Esophagus mucosa (tissue), 1 donor: ENCODE data around the gene STK10. TPM values are rescaled to one million over a fixed set of nuclear protein-coding genes. Genes with fewer than 3 reads are reported as not detected.

ENCODE experiments used
- ATAC-seq: fragments of 200-7000 bp; cut with Tn5 transposase; one replicate; pipeline ENCODE4 v1.9.1; 2020
- total RNA-seq: library from RNA; stranded (reverse); gene quantifications from one replicate; pipeline ENCODE4 v1.2.4, GENCODE V29; 2023
- donor health status: DM: yes; HTN: yes; CAD: no.

STK10 gene
- total RNA-seq, 1 donor from 2014 or later: 7.3 TPM

DNA sequence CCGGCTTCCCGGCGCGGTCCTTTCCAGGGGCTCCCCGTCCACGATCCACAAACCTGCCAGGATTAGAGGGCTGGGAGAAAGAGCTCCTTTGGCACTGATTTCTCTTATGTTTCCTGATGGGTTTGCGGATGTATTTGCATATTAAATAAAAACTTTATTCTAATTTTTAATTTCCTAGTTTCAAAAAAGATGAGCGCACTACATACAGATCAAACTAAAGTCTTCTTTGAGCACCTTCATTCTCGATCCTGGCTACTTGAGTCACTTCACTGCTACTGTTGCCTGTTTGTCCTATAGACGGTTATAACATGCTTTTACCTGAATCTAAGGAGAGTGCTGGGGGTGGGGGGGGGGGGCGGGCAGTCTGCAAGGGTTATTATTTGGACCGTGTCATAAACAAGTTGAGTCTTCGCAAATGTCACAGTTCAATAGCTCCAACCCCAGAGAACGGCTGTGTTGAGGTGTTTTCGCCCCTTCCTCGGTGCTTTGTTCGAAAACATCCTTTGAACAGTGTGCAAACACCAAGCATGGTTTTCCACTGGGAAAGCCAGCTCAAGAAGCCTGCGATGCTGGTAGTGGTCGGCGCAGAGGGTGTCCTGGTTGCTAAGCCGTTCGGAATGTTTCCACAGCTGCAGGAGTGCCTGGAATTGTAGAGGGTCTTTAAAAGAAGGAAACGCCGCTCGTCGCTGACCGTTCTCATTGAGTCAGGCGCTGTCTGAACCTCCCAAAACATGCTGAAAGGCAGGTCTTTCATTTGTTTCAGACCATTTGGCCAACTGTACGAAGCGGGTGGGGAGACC lies 1.1 kb upstream of the STK10 start:
- ATAC-seq: no peak

- peak; percentile 80 for ATAC-seq
Observed at GRCh38 chr5:172187118-172188032, 649 bp downstream of the STK10 start.

DNA sequence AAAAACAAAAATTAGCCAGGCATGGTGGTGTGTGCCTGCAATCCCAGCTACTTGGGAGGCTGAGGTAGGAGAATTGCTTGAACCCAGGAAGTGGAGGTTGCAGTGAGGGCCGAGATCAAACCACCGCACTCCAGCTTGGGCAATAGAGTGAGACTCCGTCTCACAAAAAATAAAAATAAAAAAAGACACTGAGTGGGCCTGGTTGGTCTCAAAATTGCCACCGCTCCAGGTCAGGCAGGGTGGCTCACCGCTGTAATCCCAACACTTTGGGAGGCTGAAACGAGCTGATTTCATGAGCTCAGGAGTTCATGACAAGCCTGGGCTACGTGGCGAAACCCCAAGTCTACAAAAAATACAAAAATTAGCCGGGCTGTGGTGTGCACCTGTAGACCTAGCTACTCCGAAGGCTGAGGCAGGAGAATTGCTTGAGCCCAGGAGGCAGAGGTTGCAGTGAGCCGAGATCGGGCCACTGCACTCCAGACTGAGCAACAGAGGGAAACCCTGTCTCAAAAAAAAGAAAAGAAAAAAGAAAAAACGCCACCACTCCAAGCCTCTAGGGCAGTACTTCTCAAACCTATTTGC lies 1.8 kb downstream of the STK10 start:
- no peak for ATAC-seq

DNA sequence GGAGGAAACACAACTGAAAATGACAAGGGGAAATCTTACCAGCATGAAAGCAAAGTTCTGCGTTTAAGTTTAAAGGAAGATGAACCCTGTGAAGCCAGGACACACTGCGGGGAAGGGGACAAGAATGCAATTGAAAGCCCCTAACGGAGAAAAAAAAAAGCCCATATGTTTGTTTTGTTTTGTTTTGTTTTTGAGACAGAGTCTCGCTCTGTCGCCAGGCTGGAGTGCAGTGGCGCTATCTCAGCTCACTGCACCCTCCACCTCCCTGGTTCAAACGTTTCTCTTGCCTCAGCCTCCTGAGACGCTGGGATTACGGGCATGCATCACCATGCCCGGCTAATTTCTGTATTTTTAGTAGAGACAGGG lies 2.9 kb downstream of the STK10 start:
- no peak for ATAC-seq

DNA sequence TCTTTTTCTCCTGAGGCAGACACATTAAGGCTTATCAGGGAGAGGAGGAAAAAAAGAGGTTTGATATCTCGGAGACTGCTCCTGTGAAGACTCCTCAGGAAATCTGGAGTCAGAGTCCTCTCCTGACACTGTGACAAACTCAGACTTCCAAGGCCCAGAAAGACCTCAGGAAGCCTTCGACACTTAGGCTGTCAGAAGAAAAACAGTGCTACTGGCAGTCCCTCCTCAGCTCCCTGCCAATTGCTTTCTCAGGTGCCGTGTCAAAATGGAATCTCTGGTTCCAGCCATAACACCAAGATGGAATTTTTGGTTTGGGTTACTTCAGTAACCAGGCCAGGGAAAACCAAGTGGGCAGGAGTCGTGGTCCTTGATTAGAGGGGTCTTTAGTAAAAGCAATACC lies 4.1 kb downstream of the STK10 start:
- ATAC-seq: no peak

DNA sequence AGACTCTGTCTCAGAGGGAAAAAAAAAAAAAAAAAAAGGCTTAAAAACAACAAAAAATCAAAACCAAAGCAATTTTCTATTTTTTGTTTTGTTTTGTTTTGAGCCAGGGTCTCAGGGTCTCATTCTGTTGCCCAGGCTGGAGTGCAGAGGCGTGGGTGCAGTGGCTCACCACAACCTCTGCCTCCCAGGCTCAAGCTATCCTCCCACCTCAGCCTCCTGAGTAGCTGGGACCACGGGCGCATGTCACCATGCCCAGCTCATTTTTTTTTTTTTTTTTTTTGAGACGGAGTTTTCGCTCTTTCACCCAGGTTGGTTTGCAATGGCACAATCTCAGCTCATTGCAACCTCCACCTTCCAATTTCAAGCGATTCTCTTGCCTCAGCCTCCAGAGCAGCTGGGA lies 5.7 kb downstream of the STK10 start:
- no peak for ATAC-seq

GRCh38 chr5:172180936-172181335 lies 7.1 kb downstream of the STK10 start:
- no peak for ATAC-seq

DNA sequence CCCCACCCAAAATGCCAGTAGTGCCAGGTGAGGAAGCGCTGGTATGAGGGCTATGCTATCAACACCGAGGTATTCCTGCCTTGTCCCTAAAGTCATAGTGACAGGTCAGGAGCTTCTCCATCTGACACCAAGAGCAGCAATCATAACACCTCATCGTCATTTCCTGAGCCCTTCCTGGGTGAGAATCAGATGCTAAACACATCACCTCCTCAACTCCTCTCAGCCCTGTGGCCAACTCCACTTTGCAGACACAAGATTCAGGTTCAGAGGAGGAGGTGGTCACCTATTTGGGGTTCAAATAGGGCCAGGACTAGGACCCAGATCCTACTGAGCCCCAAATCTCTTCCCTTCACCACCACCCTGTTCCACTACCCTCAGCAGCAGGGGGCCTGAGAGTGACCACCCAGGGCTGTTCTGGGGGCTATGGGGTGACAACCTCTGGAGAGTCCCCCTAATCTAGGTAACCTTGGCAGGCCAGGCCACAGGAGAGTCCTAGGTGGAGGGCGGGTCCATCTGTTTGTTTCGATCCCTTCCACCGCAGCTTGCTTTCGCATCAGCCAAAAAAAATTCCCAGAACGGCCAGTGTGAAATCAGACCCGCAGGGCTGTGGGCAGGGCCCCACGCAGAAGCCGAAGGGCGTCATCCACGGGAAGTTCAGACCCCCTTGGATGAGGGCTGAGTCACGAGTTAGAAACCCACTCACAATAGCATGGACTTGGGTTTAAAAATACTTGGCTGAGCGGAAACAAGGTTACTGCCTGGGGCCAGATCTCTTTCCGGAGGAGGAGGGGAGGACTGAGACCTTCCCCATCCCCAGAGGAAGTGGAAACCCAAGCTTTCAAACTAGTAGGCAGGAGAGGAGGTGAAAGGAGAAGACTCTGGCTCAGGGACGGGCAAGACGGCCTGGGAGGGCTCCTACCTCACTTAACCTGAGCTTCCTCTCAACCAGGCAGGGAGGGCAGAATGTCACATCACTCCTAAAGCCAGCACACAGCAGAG lies 8.7 kb downstream of the STK10 start:
- peak; percentile 12 for ATAC-seq

DNA sequence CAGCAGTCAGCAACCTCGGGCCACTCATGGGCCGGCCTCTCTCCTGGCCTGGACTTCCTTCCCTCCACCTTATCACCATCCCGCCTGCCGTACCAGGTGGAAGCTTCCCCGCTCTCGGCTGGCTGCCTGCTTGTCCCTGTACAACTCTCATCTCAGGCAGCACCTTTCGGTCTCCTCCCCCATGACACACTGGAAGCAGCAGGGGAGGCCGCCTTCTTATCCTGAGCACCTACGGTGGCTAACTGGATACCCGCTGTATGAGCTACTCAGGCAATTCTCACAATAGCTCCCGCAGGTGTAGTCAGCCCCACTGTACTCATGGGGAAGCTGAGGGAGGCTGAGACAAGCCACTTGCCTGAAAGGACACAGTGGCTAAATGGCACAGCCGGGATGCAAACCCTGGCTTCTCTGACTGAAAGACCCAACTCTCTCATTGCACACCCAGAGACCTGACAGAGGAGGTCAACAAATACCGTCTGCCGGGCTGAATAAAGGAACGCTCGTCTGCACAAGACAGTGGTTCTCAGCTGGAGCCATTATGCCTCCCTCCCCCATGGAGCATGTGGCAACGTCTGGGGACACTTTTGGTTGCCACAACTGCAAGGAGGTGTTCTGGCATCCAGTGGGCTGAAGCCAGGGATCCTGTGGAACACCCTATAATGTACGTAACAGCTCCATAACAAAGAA lies 9.6 kb downstream of the STK10 start:
- ATAC-seq: no peak

- no peak for ATAC-seq
Observed at GRCh38 chr5:172177176-172177575, 10.8 kb downstream of the STK10 start.

DNA sequence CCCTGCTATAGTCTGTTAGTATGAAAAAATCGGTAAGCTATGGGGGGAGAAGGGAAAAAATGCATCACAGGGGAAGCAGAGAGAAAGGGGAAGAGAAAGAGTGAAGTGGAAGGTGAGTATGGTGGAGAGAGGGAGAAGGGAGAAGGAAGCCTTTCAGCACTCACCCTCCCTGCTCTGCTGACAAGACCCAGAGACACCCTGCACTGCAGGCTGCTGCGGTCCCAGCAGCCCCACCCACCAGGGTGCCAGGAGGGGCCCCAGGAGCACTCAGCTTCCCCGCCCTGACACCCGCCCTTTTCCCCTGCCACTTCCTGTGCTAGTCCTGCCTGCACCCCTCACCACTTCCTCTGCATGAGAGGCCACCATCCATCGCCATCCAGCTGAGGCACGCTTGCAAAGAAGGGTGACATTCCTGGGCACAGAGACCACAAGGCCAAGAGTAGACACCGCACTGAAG lies 12.7 kb downstream of the STK10 start:
- ATAC-seq: peak; percentile 72

DNA sequence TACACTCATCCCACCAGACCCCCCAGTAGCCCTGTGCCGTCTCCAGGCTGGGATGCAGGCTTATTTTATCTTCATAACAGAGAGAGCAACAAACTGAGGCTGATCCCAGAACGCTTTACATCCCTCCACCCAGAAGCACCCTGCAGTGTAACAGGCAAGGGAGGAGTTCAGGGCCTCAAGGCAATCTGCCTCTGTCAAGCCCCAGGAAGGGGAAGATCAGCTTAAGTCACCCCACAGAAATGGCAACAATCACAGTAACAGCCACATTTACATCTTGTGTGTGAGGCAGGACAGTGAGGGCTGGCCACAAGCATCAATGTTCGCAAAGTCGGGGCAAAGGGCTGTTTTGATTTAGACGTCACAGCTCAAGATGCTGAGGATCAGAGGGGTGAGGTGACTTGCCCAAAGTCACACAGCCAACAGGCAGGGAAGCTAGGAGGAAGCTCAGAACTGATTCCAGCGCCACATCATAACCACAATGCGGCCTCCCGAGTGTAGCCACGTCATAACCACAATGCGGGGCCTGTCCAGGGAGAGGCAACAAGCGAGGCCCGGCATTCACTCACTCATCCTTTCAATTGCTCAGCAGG lies 14.4 kb downstream of the STK10 start:
- peak; percentile 19 for ATAC-seq

DNA sequence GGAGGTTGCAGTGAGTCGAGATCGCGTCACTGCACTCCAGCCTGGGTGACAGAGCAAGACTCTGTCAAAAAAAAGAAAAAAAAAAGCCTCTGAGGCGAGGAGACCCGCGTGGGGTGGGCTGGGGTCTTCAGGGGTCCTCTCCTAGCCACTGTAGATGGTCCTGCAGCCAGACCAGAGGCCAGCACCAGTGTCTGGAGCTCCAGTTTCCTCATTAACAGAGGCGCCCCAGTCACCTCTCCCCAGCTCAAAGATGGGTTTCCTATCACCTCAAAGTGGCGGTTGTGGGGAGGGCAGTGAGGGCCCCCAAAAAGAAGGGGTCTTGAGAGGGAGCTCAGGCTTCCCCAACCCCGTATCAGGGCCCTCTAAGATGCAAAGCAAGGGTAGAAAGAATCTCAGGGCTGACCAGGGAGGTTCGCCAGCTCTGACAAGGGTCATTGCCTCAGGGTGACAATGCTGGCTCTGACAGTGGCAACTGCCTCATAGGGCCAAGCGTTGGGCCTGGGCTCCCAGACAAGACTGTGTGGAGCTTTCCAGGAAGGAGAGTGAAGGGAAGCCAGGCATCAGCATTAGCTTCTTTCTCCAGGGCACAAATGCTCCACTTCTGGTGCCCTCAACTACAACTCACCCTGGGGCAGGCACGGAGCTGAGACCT lies 15.0 kb downstream of the STK10 start:
- ATAC-seq: no peak

- no peak for ATAC-seq
Observed at GRCh38 chr5:172171118-172171517, 16.9 kb downstream of the STK10 start.

DNA sequence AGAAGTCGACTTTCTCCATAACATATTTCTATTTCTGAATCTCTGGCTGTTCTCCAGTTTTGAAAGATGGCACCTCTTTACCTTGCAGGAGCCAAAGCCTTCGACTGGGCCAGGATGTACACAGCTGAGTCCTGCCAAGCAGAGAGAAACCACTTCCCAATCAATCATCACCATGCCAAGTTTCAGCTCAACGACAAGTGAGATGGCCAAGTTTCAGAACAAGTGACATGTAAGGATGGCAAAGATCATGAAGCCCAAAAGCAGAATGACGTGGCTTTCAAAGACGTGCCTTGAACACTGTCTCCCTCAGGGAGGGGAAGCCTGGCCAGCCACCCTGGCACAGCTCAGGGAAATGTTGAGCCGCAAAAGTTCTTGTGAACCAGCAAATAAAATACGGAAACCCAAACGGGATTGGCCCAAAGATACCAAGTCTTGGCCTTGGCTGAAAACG lies 17.7 kb downstream of the STK10 start:
- ATAC-seq: no peak

- no peak for ATAC-seq
Observed at GRCh38 chr5:172169216-172169615, 18.8 kb downstream of the STK10 start.

DNA sequence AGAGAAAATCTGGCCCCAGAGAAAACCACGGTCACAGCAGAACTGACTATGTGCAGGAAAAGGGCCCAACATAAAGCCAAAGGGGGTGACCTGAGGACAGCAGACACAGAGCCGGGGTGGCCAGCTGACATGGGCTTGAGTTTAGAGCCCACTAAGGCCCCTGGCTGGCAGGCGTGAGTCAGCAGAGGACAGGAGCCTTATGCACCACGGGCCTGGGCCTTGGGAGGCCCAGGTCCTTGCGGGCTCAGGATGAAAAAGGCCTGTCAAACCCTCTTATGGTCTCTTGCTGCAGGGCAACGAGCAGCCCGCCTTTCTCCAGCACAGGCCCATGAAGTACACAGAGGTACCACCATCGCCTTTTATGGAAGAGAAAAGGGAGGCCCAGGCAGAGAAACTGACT lies 19.7 kb downstream of the STK10 start:
- no peak for ATAC-seq

- no peak for ATAC-seq
Observed at GRCh38 chr5:172167895-172168294, 20.1 kb downstream of the STK10 start.

DNA sequence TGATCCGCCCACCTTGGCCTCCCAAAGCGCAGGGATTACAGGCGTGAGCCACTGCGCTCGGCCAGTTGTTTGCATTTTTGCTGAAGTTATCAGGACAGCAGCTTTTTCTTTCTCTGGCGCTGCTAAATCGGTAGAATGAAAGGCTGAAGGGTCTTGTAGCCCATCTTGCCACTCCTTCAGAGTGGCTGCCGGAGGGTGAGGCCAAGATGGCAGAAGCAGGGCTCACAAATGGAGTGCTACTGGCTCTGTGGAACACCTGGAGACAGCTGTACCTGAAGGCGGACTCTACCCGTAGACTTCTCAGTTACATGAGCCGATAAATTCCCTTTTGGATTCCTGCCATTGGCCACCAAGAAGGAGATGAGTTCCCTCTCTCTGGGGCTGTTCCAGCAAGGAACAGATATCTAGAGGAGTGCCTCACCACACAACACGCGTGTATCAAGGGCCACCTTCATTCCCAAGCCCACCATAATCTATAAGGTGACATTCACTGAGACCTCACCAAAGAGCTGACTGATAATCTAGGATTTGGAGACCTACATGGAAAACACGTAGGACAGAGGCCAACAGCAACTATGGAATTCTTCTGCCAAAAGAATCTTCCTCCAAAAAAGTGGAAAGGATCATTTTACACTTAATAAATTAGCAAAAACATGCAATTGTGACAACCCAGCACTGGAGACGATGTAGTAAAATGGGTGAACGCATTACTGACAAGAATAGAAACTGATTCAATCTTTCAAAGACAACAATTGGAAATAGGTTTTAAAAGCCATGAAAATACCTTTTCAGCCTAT lies 21.8 kb downstream of the STK10 start:
- ATAC-seq: no peak

- no peak for ATAC-seq
Observed at GRCh38 chr5:172165465-172165864, 22.6 kb downstream of the STK10 start.
